Activated naive CD8-positive, alpha-beta T cell treated with anti-CD3 and anti-CD28 coated beads, Interleukin-2, amount 10 ng/mL, durations not matched to agents 7 days and 5 days (primary cell): Measurements from ENCODE around the gene ARHGEF2. TPM values are rescaled to one million over a fixed set of nuclear protein-coding genes. Genes with fewer than 3 reads are reported as not detected.
A peak's percentile ranks its signal among the peaks of the same experiment; 100 is the strongest.
"Not testable (repeated sequence)": the region's sequence is repeated elsewhere in the genome, so short reads cannot be mapped to it uniquely, and the experiment has no call there.

Experiments
- ATAC-seq: fragments of 150-1000 bp; cut with Tn5 transposase; one replicate; pipeline ENCODE4 v1.10.0; 2021; ENCODE audit warnings: low read depth, moderate library complexity
- POLR2A ChIA-PET: fragments of 350-600 bp; sonication (Branson Sonifier 250); formaldehyde crosslinking; loops from one replicate; lab custom pipeline; 2021; ENCODE audit warnings: antibody characterized with exemption; lab: Charles Lee
- DNase-seq: peaks from one replicate; pipeline ENCODE4 v3.0.0; 2021
- H3K27ac Mint-ChIP-seq: one replicate; pipeline ENCODE4 v1.8.0; 2022; ENCODE audit warnings: mild to moderate bottlenecking, mixed read lengths
- H3K27me3 Mint-ChIP-seq: one replicate; pipeline ENCODE4 v1.8.0; 2022; ENCODE audit warnings: mild to moderate bottlenecking, moderate library complexity, mixed read lengths
- H3K36me3 Mint-ChIP-seq: one replicate; pipeline ENCODE4 v1.8.0; 2021; ENCODE audit warnings: mild to moderate bottlenecking, mixed read lengths
- H3K4me1 Mint-ChIP-seq: one replicate; pipeline ENCODE4 v1.8.0; 2021; ENCODE audit warnings: mixed read lengths
- H3K4me3 Mint-ChIP-seq: one replicate; pipeline ENCODE4 v1.8.0; 2022; ENCODE audit warnings: mild to moderate bottlenecking, moderate library complexity, mixed read lengths
- H3K9me3 Mint-ChIP-seq: one replicate; pipeline ENCODE4 v1.8.0; 2021; ENCODE audit warnings: mixed read lengths
- total RNA-seq, 2 experiments: library from RNA; stranded (reverse); gene quantifications; one replicate each; pipeline ENCODE4 v1.2.3, GENCODE V29; 2021

Gene ARHGEF2
- total RNA-seq, 2 experiments from 2014 or later: 151 to 155 TPM

GRCh38 chr1:155931332-155932038 lies 46.9 kb downstream of the ARHGEF2 start:
- no peaks in the 10 kb centered on the region for H3K9me3 Mint-ChIP-seq
- POLR2A ChIA-PET: interaction anchor here (0.7 to 1.7 kb wide), 7 partner anchors 9 to 64 kb away, joined by 3 to 4 read pairs (median 3); partner anchors contain the start of gene RIT1
- no peak for DNase-seq
- H3K36me3 Mint-ChIP-seq: peaks cover 44% of the 10 kb centered on the region
- no peaks in the 10 kb centered on the region for H3K27me3 Mint-ChIP-seq
- ATAC-seq: no peak
- H3K4me3 Mint-ChIP-seq: peak overlapping the region; percentile 77
- no peak overlapping the region for H3K27ac Mint-ChIP-seq
- H3K4me1 Mint-ChIP-seq: peaks cover 29% of the 10 kb centered on the region

- POLR2A ChIA-PET: interaction anchor here (0.6 to 1.4 kb wide), 5 partner anchors 12 to 48 kb away, joined by 3 to 4 read pairs (median 3); partner anchors contain the start of gene ARHGEF2
- Mint-ChIP-seq H3K36me3 (peaks cover 48% of the 10 kb centered on the region), H3K4me1 (peaks cover 29% of the 10 kb centered on the region), H3K4me3 (peak overlapping the region; percentile 77), H3K27ac (peak overlapping the region; percentile 61)
- not testable (repeated sequence) for DNase-seq, H3K9me3 Mint-ChIP-seq, ATAC-seq, H3K27me3 Mint-ChIP-seq
These were observed 47.6 kb downstream of the ARHGEF2 start for GRCh38 chr1:155930725-155931124.

GRCh38 chr1:155929057-155929456 lies 49.3 kb downstream of the ARHGEF2 start:
- H3K27ac Mint-ChIP-seq: no peak overlapping the region
- no peaks in the 10 kb centered on the region for H3K9me3 Mint-ChIP-seq
- DNase-seq: no peak
- POLR2A ChIA-PET: interaction anchor here (1.0 kb wide), 1 partner anchor 8 kb away, joined by 3 read pairs; no protein-coding TSS in a partner anchor
- no peak for ATAC-seq
- H3K36me3 Mint-ChIP-seq: peaks cover 53% of the 10 kb centered on the region
- no peak overlapping the region for H3K4me3 Mint-ChIP-seq
- H3K27me3 Mint-ChIP-seq: no peaks in the 10 kb centered on the region
- H3K4me1 Mint-ChIP-seq: peaks cover 29% of the 10 kb centered on the region

GRCh38 chr1:155925506-155925905 lies 52.8 kb downstream of the ARHGEF2 start:
- Mint-ChIP-seq H3K36me3 (peaks cover 57% of the 10 kb centered on the region), H3K27ac (no peak overlapping the region), H3K27me3 (no peaks in the 10 kb centered on the region), H3K9me3 (no peaks in the 10 kb centered on the region), H3K4me3 (no peak overlapping the region), H3K4me1 (peaks cover 19% of the 10 kb centered on the region)
- ATAC-seq: no peak
- no peak for DNase-seq
- POLR2A ChIA-PET: interaction anchor here (0.6 kb wide), 2 partner anchors 10 to 156 kb away, joined by 6 to 8 read pairs; no protein-coding TSS in a partner anchor

- Mint-ChIP-seq H3K27me3 (no peaks in the 10 kb centered on the region), H3K27ac (no peak overlapping the region), H3K9me3 (no peaks in the 10 kb centered on the region), H3K4me1 (peaks cover 5% of the 10 kb centered on the region), H3K4me3 (no peak overlapping the region), H3K36me3 (peaks cover 44% of the 10 kb centered on the region)
- POLR2A ChIA-PET: interaction anchor here (1.3 kb wide), 1 partner anchor 9 kb away, joined by 3 read pairs; no protein-coding TSS in a partner anchor
- DNase-seq: no peak
- no peak for ATAC-seq
These were observed 57.6 kb downstream of the ARHGEF2 start for GRCh38 chr1:155920717-155921116.

GRCh38 chr1:155919801-155920200 lies 58.5 kb downstream of the ARHGEF2 start:
- POLR2A ChIA-PET: no interaction called here
- Mint-ChIP-seq H3K27me3 (no peaks in the 10 kb centered on the region), H3K4me1 (peaks cover 5% of the 10 kb centered on the region), H3K4me3 (no peak overlapping the region), H3K36me3 (peaks cover 42% of the 10 kb centered on the region), H3K9me3 (no peaks in the 10 kb centered on the region), H3K27ac (no peak overlapping the region)
- no peak for DNase-seq
- no peak for ATAC-seq

GRCh38 chr1:155918660-155919059 lies 59.7 kb downstream of the ARHGEF2 start:
- no peak for ATAC-seq
- no peaks in the 10 kb centered on the region for H3K27me3 Mint-ChIP-seq
- peaks cover 5% of the 10 kb centered on the region for H3K4me1 Mint-ChIP-seq
- POLR2A ChIA-PET: interaction anchor here (0.6 to 1.3 kb wide), 3 partner anchors 12 to 26 kb away, joined by 4 to 5 read pairs (median 5); no protein-coding TSS in a partner anchor
- peaks cover 45% of the 10 kb centered on the region for H3K36me3 Mint-ChIP-seq
- DNase-seq: no peak
- no peak overlapping the region for H3K4me3 Mint-ChIP-seq
- H3K9me3 Mint-ChIP-seq: no peaks in the 10 kb centered on the region
- no peak overlapping the region for H3K27ac Mint-ChIP-seq

GRCh38 chr1:155913969-155914757 lies 64.2 kb downstream of the ARHGEF2 start:
- no peak for DNase-seq
- H3K36me3 Mint-ChIP-seq: peaks cover 39% of the 10 kb centered on the region
- POLR2A ChIA-PET: interaction anchor here (2.4 kb wide), 1 partner anchor 20 kb away, joined by 7 read pairs; the partner anchor contains the start of gene KHDC4

GRCh38 chr1:155912056-155912536 lies 66.3 kb downstream of the ARHGEF2 start:
- H3K36me3 Mint-ChIP-seq: peaks cover 31% of the 10 kb centered on the region
- peak overlapping the region; percentile 100 for H3K27ac Mint-ChIP-seq
- POLR2A ChIA-PET: interaction anchor here (1.5 to 2.4 kb wide), 3 partner anchors 18 to 22 kb away, joined by 3 to 7 read pairs (median 4); partner anchors contain the start of gene KHDC4
- DNase-seq: no peak
- H3K4me1 Mint-ChIP-seq: peaks cover 22% of the 10 kb centered on the region
- H3K27me3 Mint-ChIP-seq: no peaks in the 10 kb centered on the region
- no peak for ATAC-seq
- H3K9me3 Mint-ChIP-seq: no peaks in the 10 kb centered on the region
- peak overlapping the region; percentile 100 for H3K4me3 Mint-ChIP-seq

More at GRCh38 chr1:155913969-155914757, 64.2 kb downstream of the ARHGEF2 start:
- ATAC-seq: no peak
- no peak overlapping the region for H3K27ac Mint-ChIP-seq
- no peaks in the 10 kb centered on the region for H3K27me3 Mint-ChIP-seq
- H3K4me1 Mint-ChIP-seq: peaks cover 21% of the 10 kb centered on the region
- no peaks in the 10 kb centered on the region for H3K9me3 Mint-ChIP-seq
- H3K4me3 Mint-ChIP-seq: no peak overlapping the region

GRCh38 chr1:155911156-155912055 lies 66.9 kb downstream of the ARHGEF2 start, which contains the start of gene RIT1:
RIT1 (minus strand) TSS chr1:155911349; CDS start chr1:155910761, 588 bp downstream.
- H3K36me3 Mint-ChIP-seq: peaks cover 24% of the 10 kb centered on the region
- H3K27me3 Mint-ChIP-seq: no peaks in the 10 kb centered on the region
- peak within 1 kb of the TSS; percentile 100 for H3K27ac Mint-ChIP-seq
- POLR2A ChIA-PET: interaction anchor here (1.1 to 2.4 kb wide), 4 partner anchors 18 to 22 kb away, joined by 3 to 7 read pairs (median 4); partner anchors contain the start of gene KHDC4
- peaks cover 21% of the 10 kb centered on the region for H3K4me1 Mint-ChIP-seq
- H3K4me3 Mint-ChIP-seq: peak within 1 kb of the TSS; percentile 100
- DNase-seq: peak; percentile 86
- ATAC-seq: peak; percentile 90
- H3K9me3 Mint-ChIP-seq: no peaks in the 10 kb centered on the region

GRCh38 chr1:155910621-155911121 lies 67.7 kb downstream of the ARHGEF2 start:
- POLR2A ChIA-PET: interaction anchor here (1.1 to 1.5 kb wide), 4 partner anchors 18 to 156 kb away, joined by 3 to 5 read pairs (median 4); partner anchors contain the start of gene KHDC4
- peaks cover 24% of the 10 kb centered on the region for H3K4me1 Mint-ChIP-seq
- H3K27ac Mint-ChIP-seq: peak overlapping the region; percentile 100
- DNase-seq (peak; percentile 42), ATAC-seq (peak; percentile 46)
- H3K27me3 Mint-ChIP-seq: no peaks in the 10 kb centered on the region
- H3K36me3 Mint-ChIP-seq: peaks cover 26% of the 10 kb centered on the region
- H3K4me3 Mint-ChIP-seq: peak overlapping the region; percentile 100
- H3K9me3 Mint-ChIP-seq: no peaks in the 10 kb centered on the region

GRCh38 chr1:155909894-155910293 lies 68.5 kb downstream of the ARHGEF2 start:
- peak overlapping the region; percentile 77 for H3K27ac Mint-ChIP-seq
- peak overlapping the region; percentile 100 for H3K4me3 Mint-ChIP-seq
- no peaks in the 10 kb centered on the region for H3K27me3 Mint-ChIP-seq
- DNase-seq (no peak), ATAC-seq (no peak)
- H3K36me3 Mint-ChIP-seq: peaks cover 25% of the 10 kb centered on the region
- POLR2A ChIA-PET: interaction anchor here (0.7 to 1.3 kb wide), 4 partner anchors 17 to 156 kb away, joined by 3 to 5 read pairs (median 4); partner anchors contain the start of gene KHDC4
- H3K4me1 Mint-ChIP-seq: peaks cover 24% of the 10 kb centered on the region
- H3K9me3 Mint-ChIP-seq: no peaks in the 10 kb centered on the region
